CD4-positive, alpha-beta T cell (primary cell): ENCODE measurements around the gene ARHGEF10L. TPM values are rescaled to one million over a fixed set of nuclear protein-coding genes. Genes with fewer than 3 reads are reported as not detected.

ENCODE experiments used
- ATAC-seq: fragments of 200-7000 bp; cut with Tn5 transposase; one replicate; pipeline ENCODE4 v1.10.0; 2022; ENCODE audit warnings: mild to moderate bottlenecking; ENCODE audit not compliant: poor library complexity
- CTCF ChIA-PET: fragments of 350-600 bp; sonication (Branson Sonifier 250); formaldehyde crosslinking; loops from one replicate; lab custom pipeline; 2021; ENCODE audit warnings: antibody characterized with exemption, inconsistent platforms; lab: Charles Lee
- POLR2A ChIA-PET: fragments of 350-600 bp; sonication (Branson Sonifier 250); formaldehyde crosslinking; loops from one replicate; lab custom pipeline; 2021; ENCODE audit warnings: antibody characterized with exemption, inconsistent platforms; lab: Charles Lee
- DNase-seq, 14 experiments: peaks; one replicate each; pipeline ENCODE4 v3.0.0-alpha.2; 2013 to 2020; ENCODE audit warnings: mixed read lengths in 2 of 14
- H3K27ac ChIP-seq, 2 donors: one replicate each; pipeline versions ENCODE4 v1.5.1 to v1.7.0; 2013; ENCODE audit warnings: low read length in 2 of 2, low read depth in 1 of 2, mild to moderate bottlenecking in 1 of 2
- H3K27me3 ChIP-seq, 2 experiments: 1 replicate in 1 of 2; 2 replicates in 1 of 2; pipeline versions ENCODE4 v1.6.1 to v1.7.0; 2013; ENCODE audit warnings: low read length in 2 of 2, control low read depth in 1 of 2, mild to moderate bottlenecking in 1 of 2, moderate library complexity in 1 of 2; ENCODE audit not compliant: insufficient read depth in 2 of 2, control insufficient read depth in 1 of 2
- H3K36me3 ChIP-seq: one replicate; pipeline ENCODE4 v1.6.1; 2013; ENCODE audit warnings: low read length, control low read depth; ENCODE audit not compliant: insufficient read depth
- H3K4me1 ChIP-seq: one replicate; pipeline ENCODE4 v1.6.1; 2013; ENCODE audit warnings: low read length, control low read depth; ENCODE audit not compliant: insufficient read depth
- H3K4me3 ChIP-seq: one replicate; pipeline ENCODE4 v1.5.1; 2013; ENCODE audit warnings: mild to moderate bottlenecking, low read length, moderate library complexity
- H3K9me3 ChIP-seq, 2 experiments: 1 replicate in 1 of 2; 2 replicates in 1 of 2; pipeline versions ENCODE4 v1.6.1 to v1.7.0; 2013; ENCODE audit warnings: low read length in 2 of 2, mild to moderate bottlenecking in 2 of 2, control low read depth in 1 of 2, moderate library complexity in 1 of 2; ENCODE audit not compliant: control insufficient read depth in 1 of 2, insufficient read depth in 1 of 2
- H3K27ac Mint-ChIP-seq: one replicate; pipeline ENCODE4 v1.8.0; 2020; ENCODE audit warnings: mixed read lengths
- H3K27me3 Mint-ChIP-seq: one replicate; pipeline ENCODE4 v1.8.0; 2021; ENCODE audit warnings: mixed read lengths
- H3K36me3 Mint-ChIP-seq: one replicate; pipeline ENCODE4 v1.8.0; 2021; ENCODE audit warnings: low read depth, mixed read lengths
- H3K4me1 Mint-ChIP-seq: one replicate; pipeline ENCODE4 v1.8.0; 2021; ENCODE audit warnings: low read depth, mixed read lengths
- H3K4me3 Mint-ChIP-seq: one replicate; pipeline ENCODE4 v1.8.0; 2020; ENCODE audit warnings: mild to moderate bottlenecking, mixed read lengths
- H3K9me3 Mint-ChIP-seq: one replicate; pipeline ENCODE4 v1.8.0; 2020; ENCODE audit warnings: mixed read lengths
- CTCF ChIP-seq: fragments of 200-600 bp; IDR thresholded peaks from one replicate; pipeline ENCODE4 v1.8.0; 2022; ENCODE audit warnings: antibody characterized with exemption, mild to moderate bottlenecking
- intact Hi-C, 2 experiments: fragments of 100-400 bp; cut with DNase I in 1 of 2; cut with micrococcal nuclease in 1 of 2; formaldehyde crosslinking; loops; one replicate each; pipeline versions ENCODE4 v1.15.1 to v1.9.0; 2023 to 2025; cut with DNase I, micrococcal nuclease
- total RNA-seq, 174 experiments: library from RNA in 2 of 174; stranded (reverse) in 2 of 174; gene quantifications; one replicate each; pipeline ENCODE4 v1.2.3 and lab custom pipeline; 2021 to 2026

ARHGEF10L gene
- total RNA-seq, 2 experiments from 2014 or later, result 0.11 to 0.22 TPM

GRCh38 chr1:17587693-17588047, 48.2 kb downstream of the ARHGEF10L start:
- intact Hi-C loops, result no loop called here

GRCh38 chr1:17588048-17588871, 48.8 kb downstream of the ARHGEF10L start:
- POLR2A ChIA-PET, result no interaction called here
- intact Hi-C loops, result no loop called here
- DNase-seq (no peak), ATAC-seq (no peak)
- no peak overlapping the region for H3K4me3 Mint-ChIP-seq
- Histone ChIP-seq H3K9me3 (no peaks in the 10 kb centered on the region), H3K4me3 (no peak overlapping the region), H3K27me3 (no peaks in the 10 kb centered on the region), H3K4me1 (no peaks in the 10 kb centered on the region), H3K27ac (no peak overlapping the region), H3K36me3 (no peaks in the 10 kb centered on the region)
- H3K27me3 Mint-ChIP-seq, result no peaks in the 10 kb centered on the region
- H3K4me1 Mint-ChIP-seq, result no peaks in the 10 kb centered on the region
- no peak for TF ChIP-seq CTCF
- CTCF ChIA-PET, result no interaction called here
- H3K36me3 Mint-ChIP-seq, result no peaks in the 10 kb centered on the region
- no peak overlapping the region for H3K27ac Mint-ChIP-seq
- no peaks in the 10 kb centered on the region for H3K9me3 Mint-ChIP-seq

More at GRCh38 chr1:17587693-17588047, 48.2 kb downstream of the ARHGEF10L start:
- Mint-ChIP-seq H3K9me3 (no peaks in the 10 kb centered on the region), H3K27ac (no peak overlapping the region), H3K27me3 (no peaks in the 10 kb centered on the region), H3K36me3 (no peaks in the 10 kb centered on the region), H3K4me3 (no peak overlapping the region), H3K4me1 (no peaks in the 10 kb centered on the region)
- ChIA-PET CTCF (interaction anchor here (1.2 kb wide), 1 partner anchor 11 kb away, joined by 3 read pairs; no protein-coding TSS in a partner anchor), POLR2A (no interaction called here)
- DNase-seq (no peak), ATAC-seq (no peak)
- no peaks in the 10 kb centered on the region for H3K4me1 ChIP-seq
- H3K4me3 ChIP-seq, result no peak overlapping the region
- no peak for TF ChIP-seq CTCF
- H3K27me3 ChIP-seq, result peaks cover 0 to under 1% of the 10 kb centered on the region in 2 experiments
- no peaks in the 10 kb centered on the region for H3K36me3 ChIP-seq
- no peak overlapping the region for H3K27ac ChIP-seq
- H3K9me3 ChIP-seq, result no peaks in the 10 kb centered on the region

- Histone ChIP-seq H3K9me3 (no peaks in the 10 kb centered on the region), H3K4me1 (no peaks in the 10 kb centered on the region), H3K4me3 (no peak overlapping the region), H3K27me3 (no peaks in the 10 kb centered on the region), H3K27ac (no peak overlapping the region), H3K36me3 (no peaks in the 10 kb centered on the region)
- ATAC-seq (no peak), DNase-seq (no peak)
- no peaks in the 10 kb centered on the region for H3K9me3 Mint-ChIP-seq
- H3K27ac Mint-ChIP-seq, result no peak overlapping the region
- CTCF ChIA-PET, result no interaction called here
- H3K4me1 Mint-ChIP-seq, result no peaks in the 10 kb centered on the region
- no peak for TF ChIP-seq CTCF
- POLR2A ChIA-PET, result no interaction called here
- H3K4me3 Mint-ChIP-seq, result no peak overlapping the region
- intact Hi-C loops, result no loop called here
- H3K36me3 Mint-ChIP-seq, result no peaks in the 10 kb centered on the region
- H3K27me3 Mint-ChIP-seq, result no peaks in the 10 kb centered on the region
These were observed 52.4 kb downstream of the ARHGEF10L start for GRCh38 chr1:17591814-17592430.
